SK-N-DZ (cell line): ENCODE results near the gene SDR42E1.
"Not testable (repeated sequence)": the region's sequence is repeated elsewhere in the genome, so short reads cannot be mapped to it uniquely, and the experiment has no call there.

Experiments used
- DNase-seq: peaks from one replicate; pipeline ENCODE4 v3.0.0-alpha.2; 2015; ENCODE audit warnings: low spot score

The SDR42E1 gene

GRCh38 chr16:82037666-82038065, 26.4 kb upstream of the SDR42E1 start:
- no peak for DNase-seq

- no peak for DNase-seq
Observed at GRCh38 chr16:82037251-82037650, 26.0 kb upstream of the SDR42E1 start.

GRCh38 chr16:82034981-82035612, 23.8 kb upstream of the SDR42E1 start, which contains the start of gene HSD17B2:
HSD17B2 (plus strand) TSS chr16:82035253; CDS start chr16:82035425, 172 bp downstream.
- DNase-seq: no peak

GRCh38 chr16:82033683-82034300, 22.5 kb upstream of the SDR42E1 start:
- DNase-seq: no peak

GRCh38 chr16:82033006-82033405, 21.7 kb upstream of the SDR42E1 start:
- no peak for DNase-seq

GRCh38 chr16:82031116-82032084, 20.1 kb upstream of the SDR42E1 start:
- DNase-seq: no peak

- DNase-seq: no peak
Observed at GRCh38 chr16:82027629-82028064, 16.4 kb upstream of the SDR42E1 start.

- DNase-seq: no peak
Observed at GRCh38 chr16:82024883-82025282, 13.6 kb upstream of the SDR42E1 start.

GRCh38 chr16:82024316-82024715, 13.0 kb upstream of the SDR42E1 start:
- no peak for DNase-seq

- DNase-seq: no peak
Observed at GRCh38 chr16:82023206-82023605, 11.9 kb upstream of the SDR42E1 start.

GRCh38 chr16:82020051-82020450, 8.8 kb upstream of the SDR42E1 start:
- DNase-seq: no peak

GRCh38 chr16:82019535-82019934, 8.3 kb upstream of the SDR42E1 start:
- DNase-seq: no peak

GRCh38 chr16:82017911-82018568, 6.8 kb upstream of the SDR42E1 start:
- no peak for DNase-seq

GRCh38 chr16:82016964-82017363, 5.7 kb upstream of the SDR42E1 start:
- DNase-seq: no peak

- no peak for DNase-seq
Observed at GRCh38 chr16:82016263-82016662, 5.0 kb upstream of the SDR42E1 start.

GRCh38 chr16:82013139-82013538, 1.9 kb upstream of the SDR42E1 start:
- DNase-seq: no peak

GRCh38 chr16:82010649-82011048, 621 bp downstream of the SDR42E1 start:
- no peak for DNase-seq

- not testable (repeated sequence) for DNase-seq
Observed at GRCh38 chr16:82009789-82010188, 1.5 kb downstream of the SDR42E1 start.

- DNase-seq: no peak
Observed at GRCh38 chr16:82008957-82009592, 2.2 kb downstream of the SDR42E1 start.

GRCh38 chr16:82007189-82007588, 4.1 kb downstream of the SDR42E1 start:
- no peak for DNase-seq

GRCh38 chr16:82006036-82006435, 5.2 kb downstream of the SDR42E1 start:
- DNase-seq: no peak
